GM18519 (cell line): ENCODE data around the gene FRRS1.

Experiments used
- ATAC-seq: cut with Tn5 transposase; IDR thresholded peaks from one replicate; pipeline ENCODE4 v1.9.1; 2021; ENCODE audit warnings: mild to moderate bottlenecking, moderate library complexity; ENCODE audit not compliant: unreplicated experiment, low FRiP score

FRRS1 gene

DNA sequence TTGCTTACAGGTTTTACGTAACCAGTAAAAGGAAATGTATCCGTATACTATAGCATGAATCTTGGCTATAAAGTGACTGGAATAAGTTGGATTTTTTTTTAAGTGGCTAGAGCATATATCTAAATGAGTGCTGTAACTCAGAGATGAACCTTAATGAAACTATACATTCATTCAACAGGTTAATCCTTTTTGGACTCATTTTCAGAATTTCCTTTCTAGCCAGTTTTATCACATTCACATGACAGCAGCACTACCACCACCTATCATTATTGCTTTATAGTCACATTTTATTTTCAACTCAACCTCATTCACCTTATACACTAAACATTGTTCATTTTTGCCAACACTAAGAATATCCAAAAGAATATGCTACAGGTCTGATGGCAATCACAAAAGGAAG, 30.6 kb downstream of the FRRS1 start:
- ATAC-seq: no peak

- no peak for ATAC-seq
Measured at GRCh38 chr1:99731384-99731783, 35.1 kb downstream of the FRRS1 start.

- peak; percentile 64 for ATAC-seq
Measured at GRCh38 chr1:99728494-99729235, 37.8 kb downstream of the FRRS1 start.

DNA sequence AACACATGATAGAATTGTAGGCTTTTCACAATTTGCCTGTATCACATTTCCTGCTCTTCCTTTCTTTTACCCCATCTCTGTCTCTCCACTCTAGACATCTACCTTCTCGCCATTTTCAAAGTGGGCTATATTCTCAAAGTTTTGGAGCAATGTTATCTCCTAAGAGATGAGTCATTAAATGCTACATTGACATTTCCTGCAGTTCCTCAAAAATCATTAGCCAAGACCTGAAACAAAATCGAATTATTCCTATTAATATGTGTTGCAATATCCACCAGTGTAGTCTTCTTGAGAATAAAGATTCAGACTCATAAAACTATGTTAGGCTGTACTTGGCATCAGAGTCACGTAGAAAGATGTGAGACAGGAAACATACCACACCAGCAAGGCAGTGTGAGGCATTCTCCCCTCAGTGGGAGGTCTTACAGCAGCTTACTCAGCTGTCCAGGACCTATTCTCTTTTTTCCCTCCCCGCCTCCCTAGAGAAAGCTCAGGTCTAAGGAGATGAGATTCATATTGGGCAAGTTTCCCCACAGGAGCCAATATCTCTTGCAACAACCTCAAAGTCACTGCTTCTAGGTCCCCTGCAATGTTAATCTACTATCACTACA, 38.8 kb downstream of the FRRS1 start:
- ATAC-seq: no peak

GRCh38 chr1:99726818-99727217, 39.6 kb downstream of the FRRS1 start:
- ATAC-seq: no peak

DNA sequence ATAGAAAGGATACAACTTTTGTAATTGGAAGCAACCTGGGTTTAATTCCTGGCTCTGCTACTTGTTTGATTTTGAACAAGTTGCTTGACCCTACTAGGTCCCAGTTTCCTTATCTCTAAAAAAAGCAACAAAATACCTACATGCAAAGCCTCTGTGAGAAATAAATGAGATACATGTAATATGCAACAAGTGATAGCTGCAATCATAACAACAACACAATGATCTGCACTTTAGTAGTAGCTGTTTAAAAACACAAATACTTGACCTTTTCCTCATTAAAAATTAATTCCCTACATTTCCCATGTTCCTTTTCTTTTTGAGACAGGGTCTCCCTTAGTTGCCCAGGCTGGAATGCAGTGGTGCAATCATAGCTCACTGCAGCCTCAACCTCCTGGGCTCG, 40.0 kb downstream of the FRRS1 start:
- no peak for ATAC-seq

DNA sequence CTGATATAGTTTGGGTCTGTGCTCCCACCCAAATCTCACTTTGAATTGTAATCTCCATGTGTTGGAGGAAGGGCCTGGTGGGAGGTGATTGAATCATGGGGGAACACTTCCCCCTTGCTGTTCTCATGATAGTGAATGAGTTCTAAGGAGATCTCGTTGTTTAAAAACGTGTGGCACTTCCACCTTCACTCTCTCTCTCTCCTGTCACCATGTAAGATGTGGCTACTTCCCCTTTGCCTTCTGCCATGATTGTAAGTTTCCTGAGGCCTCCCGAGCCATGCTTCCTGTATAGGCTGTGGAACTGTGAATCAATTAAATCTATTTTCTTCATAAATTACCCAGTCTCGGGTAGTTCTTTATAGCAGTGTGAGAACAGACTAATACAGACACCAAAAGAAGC, 40.4 kb downstream of the FRRS1 start:
- no peak for ATAC-seq

DNA sequence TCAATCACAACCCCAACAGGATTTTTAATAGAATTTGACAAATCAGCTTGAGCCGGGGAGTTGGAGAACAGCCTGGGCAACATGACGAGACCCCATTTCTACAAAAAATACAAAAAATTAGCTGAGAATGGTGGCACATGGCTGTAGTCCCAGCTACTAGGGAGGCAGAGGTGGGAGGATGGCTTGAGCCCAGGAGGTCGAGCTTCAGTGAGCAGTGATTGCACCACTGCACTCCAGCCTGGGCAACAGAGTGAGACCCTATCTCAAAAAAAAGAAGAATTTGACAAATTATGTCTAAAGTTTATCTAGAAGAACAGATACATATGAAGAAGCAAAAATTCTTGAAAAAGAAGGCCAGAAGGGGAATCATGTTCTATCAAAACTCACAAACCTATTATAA, 43.2 kb downstream of the FRRS1 start:
- ATAC-seq: no peak

- ATAC-seq: no peak
Measured at GRCh38 chr1:99717005-99717404, 49.4 kb downstream of the FRRS1 start.

DNA sequence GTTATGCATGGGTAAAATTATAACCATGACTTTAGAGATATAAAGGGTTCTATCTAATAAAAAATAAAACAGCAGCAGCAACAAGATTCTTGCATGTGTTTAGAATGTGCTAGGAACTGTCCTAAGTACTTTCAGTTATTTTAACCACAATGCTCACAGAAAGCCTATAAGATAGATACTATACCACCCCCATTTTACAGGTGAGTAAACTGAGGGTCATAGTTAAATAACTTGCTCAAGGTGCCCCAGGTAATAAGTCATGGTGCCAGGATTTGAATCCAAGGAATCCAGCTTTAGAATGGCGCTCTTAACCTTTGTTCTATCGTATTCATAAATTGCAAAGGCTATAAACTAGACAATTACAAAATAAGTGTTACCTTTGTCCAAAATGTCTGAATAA, 53.4 kb downstream of the FRRS1 start:
- ATAC-seq: no peak

- ATAC-seq: no peak
Measured at GRCh38 chr1:99710994-99711393, 55.4 kb downstream of the FRRS1 start.

- ATAC-seq: peak; percentile 91
Measured at GRCh38 chr1:99707535-99708142, 58.8 kb downstream of the FRRS1 start.

DNA sequence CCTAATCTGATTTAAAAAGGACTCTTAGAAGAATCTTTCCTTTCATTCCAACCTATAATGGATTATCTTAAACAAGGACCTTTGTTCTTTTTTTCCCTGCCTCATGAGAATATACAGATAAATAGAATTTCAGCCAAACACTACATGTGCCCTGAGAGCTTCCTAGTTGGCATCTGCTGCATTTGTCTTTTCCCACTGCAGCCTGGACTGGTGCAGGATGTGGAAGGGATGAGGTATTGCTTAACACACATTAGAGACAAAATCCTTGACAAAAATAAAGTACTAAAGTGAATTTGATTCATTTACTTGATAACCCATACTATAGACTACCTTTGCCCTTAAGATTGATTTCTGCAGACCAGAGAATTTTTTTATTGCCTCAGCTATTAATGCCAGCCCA, 61.0 kb downstream of the FRRS1 start:
- ATAC-seq: no peak

DNA sequence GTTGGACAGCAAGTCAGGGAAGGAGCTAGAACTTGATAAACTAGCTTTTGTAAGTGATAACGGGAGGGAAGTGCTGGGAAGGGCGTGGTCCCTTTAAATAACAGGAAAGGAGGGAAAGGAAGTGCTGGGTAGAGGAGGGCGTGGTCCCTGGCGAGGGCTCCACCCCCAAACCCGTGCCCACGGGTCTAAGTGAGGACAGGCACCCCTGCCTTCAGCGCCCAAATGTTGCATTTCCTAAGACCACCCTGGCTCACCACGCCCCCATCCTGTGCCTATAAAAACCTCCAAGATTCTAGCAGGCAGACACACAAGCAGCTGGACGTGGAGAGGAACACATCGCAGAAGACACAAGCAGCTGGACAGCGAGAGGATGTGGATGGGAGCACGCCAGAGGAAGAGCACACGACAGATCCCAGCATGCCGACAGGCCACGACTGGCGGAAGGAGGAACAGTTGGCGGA, 62.0 kb downstream of the FRRS1 start:
- no peak for ATAC-seq

DNA sequence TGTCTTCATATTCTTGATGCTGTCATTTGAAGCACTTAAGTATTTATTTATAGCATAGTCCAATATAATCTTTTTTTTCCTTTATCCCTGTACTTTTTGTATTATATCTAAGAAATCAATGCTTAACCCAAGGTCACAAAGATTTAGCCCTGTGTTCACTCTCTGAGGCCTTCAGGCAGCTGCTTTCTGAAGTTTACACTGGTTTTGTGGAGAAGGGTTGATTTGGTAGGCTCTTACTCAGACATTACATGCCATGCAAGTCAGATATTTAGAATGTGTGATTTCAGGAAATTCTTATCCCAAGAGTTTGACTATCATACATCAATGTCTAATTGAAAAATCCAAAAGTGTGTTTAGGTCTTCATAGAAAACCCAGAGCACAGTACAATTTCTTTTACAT, 64.2 kb downstream of the FRRS1 start:
- no peak for ATAC-seq

- no peak for ATAC-seq
Measured at GRCh38 chr1:99700020-99700419, 66.4 kb downstream of the FRRS1 start.

GRCh38 chr1:99697580-99697979, 68.9 kb downstream of the FRRS1 start:
- no peak for ATAC-seq

- no peak for ATAC-seq
Measured at GRCh38 chr1:99696616-99697015, 69.8 kb downstream of the FRRS1 start.

DNA sequence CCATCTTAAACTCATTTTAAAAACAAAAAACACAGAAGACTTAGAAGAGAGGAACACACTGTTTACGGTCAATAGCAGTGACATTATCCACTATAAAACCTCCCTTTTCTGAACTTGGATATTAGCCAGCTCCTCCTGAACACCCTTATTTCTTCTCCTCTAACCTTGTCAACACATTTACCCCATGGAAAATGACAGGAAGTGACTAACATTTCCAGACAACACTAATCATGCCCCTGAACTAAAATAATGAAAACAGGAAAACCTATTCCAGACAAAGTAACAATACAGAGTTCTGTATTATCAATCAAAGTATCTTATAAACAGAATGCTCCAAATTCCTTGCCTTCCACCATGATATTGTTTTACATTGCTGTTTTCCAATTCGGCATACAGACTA, 75.3 kb downstream of the FRRS1 start:
- no peak for ATAC-seq

DNA sequence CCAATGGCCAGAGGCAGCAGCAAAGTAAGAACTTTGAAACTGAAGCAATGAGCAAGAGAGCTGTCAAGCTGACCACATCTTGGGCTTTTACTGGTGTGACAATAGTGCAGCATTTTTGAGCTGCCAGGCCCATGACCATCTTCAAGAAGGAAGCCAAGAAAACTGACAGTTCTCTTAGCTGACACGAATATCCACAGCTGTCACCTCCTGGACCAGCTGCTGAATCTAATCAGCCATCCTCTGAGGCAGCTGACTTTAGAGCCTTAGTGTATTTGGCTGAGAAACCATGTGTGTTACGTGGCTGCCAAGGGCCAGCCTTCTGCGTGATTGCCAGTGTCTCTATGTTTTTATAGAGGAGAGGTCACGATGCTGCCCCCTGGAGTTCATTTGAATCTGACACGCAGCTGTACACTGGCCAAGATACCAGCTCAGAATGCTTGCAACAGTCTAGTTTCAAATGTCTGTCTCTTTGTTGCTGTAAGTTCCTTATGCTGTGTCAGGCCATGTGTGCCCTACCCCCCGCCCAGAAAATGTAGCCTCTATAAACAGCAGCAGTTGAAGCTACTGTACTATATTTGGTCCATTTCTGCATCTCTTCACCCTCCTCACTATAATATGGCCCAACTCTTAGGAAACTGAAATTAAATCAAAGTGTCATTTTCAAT, 80.8 kb downstream of the FRRS1 start:
- peak; percentile 94 for ATAC-seq

DNA sequence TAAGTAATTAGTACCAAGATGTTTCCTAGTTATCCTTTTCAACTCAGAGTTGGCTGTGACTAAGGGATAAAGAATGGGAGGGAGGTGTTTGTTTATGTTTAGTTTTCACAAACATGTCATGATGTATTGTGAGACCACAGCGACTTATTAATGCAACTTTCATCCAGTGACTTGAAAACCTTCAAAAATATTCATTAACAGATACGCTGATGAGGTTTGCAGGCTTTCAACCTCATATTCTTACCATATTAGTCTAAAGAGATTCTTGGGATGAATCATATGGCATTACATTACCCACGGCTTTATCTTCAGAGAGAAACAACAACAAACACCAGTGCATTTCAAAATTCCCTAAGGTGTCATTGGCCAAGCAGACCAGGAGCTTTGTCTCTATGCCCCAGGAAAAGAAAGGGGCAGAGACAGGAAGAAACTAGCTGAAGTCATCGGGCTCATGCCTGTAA, 84.1 kb downstream of the FRRS1 start:
- no peak for ATAC-seq
